ENCODE data around the gene JAK1.

DNA sequence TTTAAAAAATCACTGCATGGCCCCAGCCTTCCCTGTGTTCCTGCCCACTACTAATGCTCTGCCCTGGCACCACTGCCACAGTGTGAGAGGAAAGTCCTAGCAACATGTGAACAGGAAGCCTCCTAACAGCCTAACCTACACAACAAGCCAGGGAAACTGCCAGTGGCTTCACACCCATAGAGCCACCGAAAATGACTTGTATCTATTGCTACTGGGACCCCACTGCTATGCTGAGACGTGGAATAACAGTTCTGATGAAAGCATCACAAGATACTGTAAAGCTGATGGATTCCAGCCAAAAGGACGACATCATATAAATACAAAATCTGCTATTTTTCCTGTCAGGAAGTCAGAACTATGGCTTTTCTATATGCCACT, 74.9 kb downstream of the JAK1 start:
- TF ChIP-seq, protein P1, sequence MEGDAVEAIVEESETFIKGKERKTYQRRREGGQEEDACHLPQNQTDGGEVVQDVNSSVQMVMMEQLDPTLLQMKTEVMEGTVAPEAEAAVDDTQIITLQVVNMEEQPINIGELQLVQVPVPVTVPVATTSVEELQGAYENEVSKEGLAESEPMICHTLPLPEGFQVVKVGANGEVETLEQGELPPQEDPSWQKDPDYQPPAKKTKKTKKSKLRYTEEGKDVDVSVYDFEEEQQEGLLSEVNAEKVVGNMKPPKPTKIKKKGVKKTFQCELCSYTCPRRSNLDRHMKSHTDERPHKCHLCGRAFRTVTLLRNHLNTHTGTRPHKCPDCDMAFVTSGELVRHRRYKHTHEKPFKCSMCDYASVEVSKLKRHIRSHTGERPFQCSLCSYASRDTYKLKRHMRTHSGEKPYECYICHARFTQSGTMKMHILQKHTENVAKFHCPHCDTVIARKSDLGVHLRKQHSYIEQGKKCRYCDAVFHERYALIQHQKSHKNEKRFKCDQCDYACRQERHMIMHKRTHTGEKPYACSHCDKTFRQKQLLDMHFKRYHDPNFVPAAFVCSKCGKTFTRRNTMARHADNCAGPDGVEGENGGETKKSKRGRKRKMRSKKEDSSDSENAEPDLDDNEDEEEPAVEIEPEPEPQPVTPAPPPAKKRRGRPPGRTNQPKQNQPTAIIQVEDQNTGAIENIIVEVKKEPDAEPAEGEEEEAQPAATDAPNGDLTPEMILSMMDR (IDR thresholded peaks at IDR 0.05), result no peak
- no peak for TF ChIP-seq ZFX (IDR thresholded peaks at IDR 0.05; ENCODE audit: borderline replicate concordance)

All from 22Rv1 (cell line).